GM18520 (cell line): ENCODE results near the gene KRTAP4-2.
"Not testable (repeated sequence)": the region's sequence is repeated elsewhere in the genome, so short reads cannot be mapped to it uniquely, and the experiment has no call there.

Experiments
- ATAC-seq: cut with Tn5 transposase; IDR thresholded peaks from one replicate; pipeline ENCODE4 v1.9.1; 2021; ENCODE audit not compliant: unreplicated experiment

KRTAP4-2 gene

GRCh38 chr17:41163828-41164227 is 14.2 kb downstream of the KRTAP4-2 start:
- ATAC-seq, result no peak

- no peak for ATAC-seq
Observed at GRCh38 chr17:41160648-41161047, 17.4 kb downstream of the KRTAP4-2 start, which contains the start of gene KRTAP4-4. Gene KRTAP4-4, minus strand, starts transcription at chr17:41160748. Its CDS starts 57 bp downstream, at chr17:41160691.

- not testable (repeated sequence) for ATAC-seq
Observed at GRCh38 chr17:41160190-41160589, 17.8 kb downstream of the KRTAP4-2 start.

GRCh38 chr17:41153856-41154255 is 24.2 kb downstream of the KRTAP4-2 start:
- ATAC-seq, result no peak

- no peak for ATAC-seq
Observed at GRCh38 chr17:41151525-41151924, 26.5 kb downstream of the KRTAP4-2 start.

- no peak for ATAC-seq
Observed at GRCh38 chr17:41150026-41150425, 28.0 kb downstream of the KRTAP4-2 start.

- no peak for ATAC-seq
Observed at GRCh38 chr17:41149652-41149985, 28.4 kb downstream of the KRTAP4-2 start, which contains the start of gene KRTAP4-5. Gene KRTAP4-5, minus strand, starts transcription at chr17:41149825. Its CDS starts 58 bp downstream, at chr17:41149767.

- not testable (repeated sequence) for ATAC-seq
Observed at GRCh38 chr17:41148971-41149651, 28.9 kb downstream of the KRTAP4-2 start.

GRCh38 chr17:41147531-41148204 is 30.4 kb downstream of the KRTAP4-2 start:
- no peak for ATAC-seq

- ATAC-seq, result no peak
Observed at GRCh38 chr17:41145261-41145660, 32.8 kb downstream of the KRTAP4-2 start.

GRCh38 chr17:41144846-41145245 is 33.2 kb downstream of the KRTAP4-2 start:
- ATAC-seq, result no peak

GRCh38 chr17:41141361-41141760 is 36.7 kb downstream of the KRTAP4-2 start:
- ATAC-seq, result no peak

GRCh38 chr17:41140360-41141131 is 37.5 kb downstream of the KRTAP4-2 start, which contains the start of gene KRTAP4-6:
Gene KRTAP4-6, minus strand, starts transcription at chr17:41140544. Its CDS starts 57 bp downstream, at chr17:41140487.
- no peak for ATAC-seq

- not testable (repeated sequence) for ATAC-seq
Observed at GRCh38 chr17:41139865-41140264, 38.2 kb downstream of the KRTAP4-2 start.

GRCh38 chr17:41133880-41134735 is 43.9 kb downstream of the KRTAP4-2 start:
- no peak for ATAC-seq

- ATAC-seq, result no peak
Observed at GRCh38 chr17:41131979-41132378, 46.0 kb downstream of the KRTAP4-2 start.
